ENCODE measurements around the gene PLCL1. TPM values are rescaled to one million over a fixed set of nuclear protein-coding genes. Genes with fewer than 3 reads are reported as not detected.

PLCL1 gene
- polyA plus RNA-seq, 3 donors: 0.69 to 1.4 (median 0.79) TPM

DNA sequence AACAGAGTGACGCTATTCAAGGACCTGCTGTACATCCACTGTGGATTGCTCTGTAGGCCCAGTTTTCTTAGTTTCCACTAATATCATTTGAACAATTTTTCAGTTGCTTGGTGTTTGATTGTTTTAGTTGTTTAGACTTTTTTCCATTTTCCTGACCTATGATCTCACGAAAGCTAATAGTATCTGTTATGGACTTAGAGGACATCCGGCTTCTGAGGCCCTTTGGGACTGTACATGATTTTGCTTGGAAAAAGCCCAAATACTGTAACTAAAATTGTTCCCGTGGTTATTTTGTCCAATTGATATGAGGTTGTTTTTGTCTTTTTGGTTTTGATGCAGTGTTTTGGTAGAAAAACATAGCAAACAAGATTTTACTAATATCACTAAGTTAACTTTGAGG is 174.6 kb downstream of the PLCL1 start:
- H2AFZ ChIP-seq (ENCODE audit: insufficient read depth, low read depth, low read length, poor library complexity, severe bottlenecking): no peak overlapping the region
- H3K36me3 ChIP-seq (replicated peaks in 1 of 2; ENCODE audit: control insufficient read depth in 1 of 2, insufficient read depth in 2 of 2, low read length in 2 of 2): no peaks in the 10 kb centered on the region
- H3K4me3 ChIP-seq (replicated peaks in 1 of 3; ENCODE audit: low read depth in 2 of 3, low read length in 3 of 3): no peak overlapping the region
- H3K4me2 ChIP-seq (replicated peaks; ENCODE audit: extremely low read depth, low read length, poor library complexity, severe bottlenecking): no peak overlapping the region
- no peak overlapping the region for H3K9ac ChIP-seq (ENCODE audit: insufficient read depth, low read length, poor library complexity, severe bottlenecking)
- no peaks in the 10 kb centered on the region for H3K79me2 ChIP-seq (ENCODE audit: insufficient read depth, low read length)
- H3K27ac Mint-ChIP-seq: no peak overlapping the region
- H3K27me3 ChIP-seq (ENCODE audit: control insufficient read depth in 2 of 2, insufficient read depth in 2 of 2, low read length in 2 of 2): no peaks in the 10 kb centered on the region
- no peak overlapping the region for H3K4me3 Mint-ChIP-seq
- H3K9me3 ChIP-seq (replicated peaks in 1 of 2; ENCODE audit: control insufficient read depth in 1 of 2, insufficient read depth in 1 of 2, low read length in 2 of 2): no peaks in the 10 kb centered on the region
- no peaks in the 10 kb centered on the region for H4K20me1 ChIP-seq (ENCODE audit: insufficient read depth, low read length)
- no peak for DNase-seq
- H3K4me1 ChIP-seq (ENCODE audit: control insufficient read depth in 1 of 2, insufficient read depth in 2 of 2, low read length in 2 of 2): no peaks in the 10 kb centered on the region
- intact Hi-C loops (cut with micrococcal nuclease): no loop called here
- 94% methylated on average over 3 of the region's 4 CpGs for WGBS (ENCODE audit: insufficient coverage)
- no peak overlapping the region for H3K27ac ChIP-seq (ENCODE audit: low read depth in 1 of 2, low read length in 2 of 2)
- TF ChIP-seq, protein P1, sequence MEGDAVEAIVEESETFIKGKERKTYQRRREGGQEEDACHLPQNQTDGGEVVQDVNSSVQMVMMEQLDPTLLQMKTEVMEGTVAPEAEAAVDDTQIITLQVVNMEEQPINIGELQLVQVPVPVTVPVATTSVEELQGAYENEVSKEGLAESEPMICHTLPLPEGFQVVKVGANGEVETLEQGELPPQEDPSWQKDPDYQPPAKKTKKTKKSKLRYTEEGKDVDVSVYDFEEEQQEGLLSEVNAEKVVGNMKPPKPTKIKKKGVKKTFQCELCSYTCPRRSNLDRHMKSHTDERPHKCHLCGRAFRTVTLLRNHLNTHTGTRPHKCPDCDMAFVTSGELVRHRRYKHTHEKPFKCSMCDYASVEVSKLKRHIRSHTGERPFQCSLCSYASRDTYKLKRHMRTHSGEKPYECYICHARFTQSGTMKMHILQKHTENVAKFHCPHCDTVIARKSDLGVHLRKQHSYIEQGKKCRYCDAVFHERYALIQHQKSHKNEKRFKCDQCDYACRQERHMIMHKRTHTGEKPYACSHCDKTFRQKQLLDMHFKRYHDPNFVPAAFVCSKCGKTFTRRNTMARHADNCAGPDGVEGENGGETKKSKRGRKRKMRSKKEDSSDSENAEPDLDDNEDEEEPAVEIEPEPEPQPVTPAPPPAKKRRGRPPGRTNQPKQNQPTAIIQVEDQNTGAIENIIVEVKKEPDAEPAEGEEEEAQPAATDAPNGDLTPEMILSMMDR (IDR thresholded peaks at IDR 0.05): no peak
- peaks cover 0 to 8% (median 0%) of the 10 kb centered on the region in 7 donors for H3K9me3 Mint-ChIP-seq
- H3K36me3 Mint-ChIP-seq: no peaks in the 10 kb centered on the region
- peaks cover 0 to 2% (median 1%) of the 10 kb centered on the region in 3 donors for H3K27me3 Mint-ChIP-seq (ENCODE audit: low read depth in 3 of 3)
- H3K4me1 Mint-ChIP-seq: no peaks in the 10 kb centered on the region

DNA sequence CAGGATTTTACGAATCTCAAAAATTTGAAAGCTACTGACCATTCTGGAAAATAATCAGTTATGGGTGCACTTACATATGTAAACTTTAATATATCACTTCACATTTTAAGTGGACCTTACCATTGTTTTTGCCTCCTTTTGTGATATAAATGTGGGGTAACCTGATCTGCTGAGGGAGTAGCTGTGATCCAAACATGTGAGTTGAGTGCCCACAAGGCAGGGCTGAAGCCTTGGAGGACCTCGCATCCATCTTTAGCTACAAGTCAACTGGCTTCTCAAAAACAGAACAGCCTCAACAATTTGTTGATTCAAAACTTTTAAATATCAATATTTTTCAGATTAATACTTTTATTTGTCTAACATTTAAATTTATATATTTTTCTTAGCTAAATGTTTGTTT is 178.2 kb downstream of the PLCL1 start:
- H3K36me3 ChIP-seq (replicated peaks in 1 of 2; ENCODE audit: control insufficient read depth in 1 of 2, insufficient read depth in 2 of 2, low read length in 2 of 2): no peaks in the 10 kb centered on the region
- Mint-ChIP-seq H3K27ac (no peak overlapping the region), H3K4me1 (no peaks in the 10 kb centered on the region)

More for the DNA sequence above, 178.2 kb downstream of the PLCL1 start:
- Mint-ChIP-seq H3K4me3 (no peak overlapping the region), H3K27me3 (ENCODE audit: low read depth in 3 of 3) (peaks cover 0 to 2% (median 1%) of the 10 kb centered on the region in 3 donors), H3K36me3 (no peaks in the 10 kb centered on the region), H3K9me3 (no peaks in the 10 kb centered on the region)
- H3K4me2 ChIP-seq (replicated peaks; ENCODE audit: extremely low read depth, low read length, poor library complexity, severe bottlenecking): no peak overlapping the region
- no peak overlapping the region for H3K9ac ChIP-seq (ENCODE audit: insufficient read depth, low read length, poor library complexity, severe bottlenecking)
- H2AFZ ChIP-seq (ENCODE audit: insufficient read depth, low read depth, low read length, poor library complexity, severe bottlenecking): no peak overlapping the region
- no peak for DNase-seq
- H3K79me2 ChIP-seq (ENCODE audit: insufficient read depth, low read length): no peaks in the 10 kb centered on the region
- no CpG with 5 or more reads among the region's 2 CpGs for WGBS (ENCODE audit: insufficient coverage)
- H3K4me3 ChIP-seq (replicated peaks in 1 of 3; ENCODE audit: low read depth in 2 of 3, low read length in 3 of 3): no peak overlapping the region
- H3K9me3 ChIP-seq (replicated peaks in 1 of 2; ENCODE audit: control insufficient read depth in 1 of 2, insufficient read depth in 1 of 2, low read length in 2 of 2): no peaks in the 10 kb centered on the region
- H3K27ac ChIP-seq (ENCODE audit: low read depth in 1 of 2, low read length in 2 of 2): no peak overlapping the region
- no peaks in the 10 kb centered on the region for H4K20me1 ChIP-seq (ENCODE audit: insufficient read depth, low read length)
- no peaks in the 10 kb centered on the region for H3K27me3 ChIP-seq (ENCODE audit: control insufficient read depth in 2 of 2, insufficient read depth in 2 of 2, low read length in 2 of 2)
- intact Hi-C loops (cut with micrococcal nuclease): no loop called here
- no peaks in the 10 kb centered on the region for H3K4me1 ChIP-seq (ENCODE audit: control insufficient read depth in 1 of 2, insufficient read depth in 2 of 2, low read length in 2 of 2)
- TF ChIP-seq, protein P1 (IDR thresholded peaks at IDR 0.05): no peak

All from CD14-positive monocyte (primary cell).